Right atrium auricular region (tissue), 2 donors: Measurements from ENCODE around the gene LRP1B. TPM values are rescaled to one million over a fixed set of nuclear protein-coding genes. Genes with fewer than 3 reads are reported as not detected.

Source experiments
- DNase-seq: peaks from one replicate; pipeline ENCODE4 v3.0.0-alpha.2; 2019; ENCODE audit warnings: low spot score
- H3K27ac ChIP-seq, 2 donors: fragments of 200-600 bp; sonication (generic); 1 replicate in 1 of 2; 2 replicates in 1 of 2; pipeline ENCODE4 v1.5.1; 2016 to 2019
- H3K27me3 ChIP-seq, 2 donors: fragments of 200-600 bp; sonication (generic); one replicate each; pipeline versions ENCODE4 v1.5.1 to v1.6.0; 2017 to 2019
- H3K36me3 ChIP-seq: fragments of 200-600 bp; sonication (generic); one replicate; pipeline ENCODE4 v1.5.1; 2016
- H3K4me1 ChIP-seq, 2 donors: fragments of 200-600 bp; sonication (generic); one replicate each; pipeline versions ENCODE4 v1.5.1 to v1.6.0; 2017 to 2019
- H3K4me3 ChIP-seq, 2 donors: fragments of 200-600 bp; sonication (generic); 1 replicate in 1 of 2; 2 replicates in 1 of 2; pipeline ENCODE4 v1.5.1; 2017 to 2019; ENCODE audit warnings: mild to moderate bottlenecking in 1 of 2, moderate library complexity in 1 of 2
- H3K9me3 ChIP-seq, 2 donors: fragments of 200-600 bp; sonication (generic); one replicate each; pipeline ENCODE4 v1.5.1; 2019
- CTCF ChIP-seq, 2 donors: fragments of 200-600 bp; sonication (generic); IDR thresholded peaks; one replicate each; pipeline ENCODE4 v1.5.1; 2019; ENCODE audit warnings: antibody characterized with exemption in 2 of 2
- total RNA-seq, 2 donors: library from RNA; depleted of rRNA; stranded (reverse); fragments of >200 nt; gene quantifications; one replicate each; pipeline ENCODE4 v1.1.0, GENCODE V29; 2016

LRP1B gene
- total RNA-seq, 2 donors from 2014 or later, result 0.44 to 0.47 TPM

- no peak overlapping the region for H3K27ac ChIP-seq
- no peaks in the 10 kb centered on the region for H3K9me3 ChIP-seq
- no peak for TF ChIP-seq CTCF (IDR thresholded peaks at IDR 0.05)
- no peak for DNase-seq
- no peaks in the 10 kb centered on the region for H3K36me3 ChIP-seq
- H3K4me3 ChIP-seq, result no peak overlapping the region
- H3K27me3 ChIP-seq, result no peaks in the 10 kb centered on the region
- H3K4me1 ChIP-seq, result no peaks in the 10 kb centered on the region
Measured at GRCh38 chr2:141928476-141928875, 202.3 kb downstream of the LRP1B start.

GRCh38 chr2:141927536-141927935 lies 203.3 kb downstream of the LRP1B start:
- Histone ChIP-seq H3K4me1 (no peaks in the 10 kb centered on the region), H3K27me3 (no peaks in the 10 kb centered on the region), H3K9me3 (no peaks in the 10 kb centered on the region), H3K27ac (no peak overlapping the region), H3K4me3 (no peak overlapping the region), H3K36me3 (no peaks in the 10 kb centered on the region)
- no peak for TF ChIP-seq CTCF (IDR thresholded peaks at IDR 0.05)
- DNase-seq, result no peak

- Histone ChIP-seq H3K4me3 (no peak overlapping the region), H3K4me1 (no peaks in the 10 kb centered on the region)
- TF ChIP-seq CTCF (IDR thresholded peaks at IDR 0.05), result no peak
Measured at GRCh38 chr2:141925511-141925910, 205.3 kb downstream of the LRP1B start.

GRCh38 chr2:141923657-141924056 lies 207.2 kb downstream of the LRP1B start:
- no peak for DNase-seq
- no peak for TF ChIP-seq CTCF (IDR thresholded peaks at IDR 0.05)
- Histone ChIP-seq H3K9me3 (no peaks in the 10 kb centered on the region), H3K27me3 (no peaks in the 10 kb centered on the region), H3K4me3 (no peak overlapping the region), H3K36me3 (no peaks in the 10 kb centered on the region), H3K27ac (no peak overlapping the region), H3K4me1 (no peaks in the 10 kb centered on the region)

More at GRCh38 chr2:141925511-141925910, 205.3 kb downstream of the LRP1B start:
- no peak for DNase-seq
- Histone ChIP-seq H3K36me3 (no peaks in the 10 kb centered on the region), H3K27me3 (no peaks in the 10 kb centered on the region), H3K27ac (no peak overlapping the region), H3K9me3 (no peaks in the 10 kb centered on the region)

GRCh38 chr2:141911485-141912066 lies 219.2 kb downstream of the LRP1B start:
- Histone ChIP-seq H3K36me3 (no peaks in the 10 kb centered on the region), H3K9me3 (peaks cover 0 to 6% of the 10 kb centered on the region in 2 donors), H3K4me3 (no peak overlapping the region), H3K27me3 (no peaks in the 10 kb centered on the region), H3K4me1 (no peaks in the 10 kb centered on the region), H3K27ac (no peak overlapping the region)
- DNase-seq, result no peak
- peak in 1 of 2 donors; percentile 35 for TF ChIP-seq CTCF (IDR thresholded peaks at IDR 0.05)

- no peaks in the 10 kb centered on the region for H3K27me3 ChIP-seq
- H3K4me1 ChIP-seq, result no peaks in the 10 kb centered on the region
- no peaks in the 10 kb centered on the region for H3K36me3 ChIP-seq
- H3K4me3 ChIP-seq, result no peak overlapping the region
- no peak overlapping the region for H3K27ac ChIP-seq
- no peaks in the 10 kb centered on the region for H3K9me3 ChIP-seq
- DNase-seq, result no peak
- no peak for TF ChIP-seq CTCF (IDR thresholded peaks at IDR 0.05)
Measured at GRCh38 chr2:141906678-141907077, 224.1 kb downstream of the LRP1B start.
